22Rv1 (cell line): ENCODE data around the gene CACNA1C.
"Not testable (repeated sequence)": the region's sequence is repeated elsewhere in the genome, so short reads cannot be mapped to it uniquely, and the experiment has no call there.

ENCODE experiments used
- H3K27ac ChIP-seq: fragments of 450-650 bp; 2 replicates; pipeline ENCODE4 v1.5.1; 2017
- ZFX ChIP-seq: fragments of 450-650 bp; IDR thresholded peaks from 2 replicates; pipeline ENCODE4 v1.6.1; 2017; ENCODE audit warnings: antibody characterized with exemption, borderline replicate concordance
- TF ChIP-seq, protein P1 (sequence below): fragments of 450-650 bp; IDR thresholded peaks from 2 replicates; pipeline ENCODE4 v1.5.1; 2017; ENCODE audit warnings: mild to moderate bottlenecking

Gene CACNA1C

DNA sequence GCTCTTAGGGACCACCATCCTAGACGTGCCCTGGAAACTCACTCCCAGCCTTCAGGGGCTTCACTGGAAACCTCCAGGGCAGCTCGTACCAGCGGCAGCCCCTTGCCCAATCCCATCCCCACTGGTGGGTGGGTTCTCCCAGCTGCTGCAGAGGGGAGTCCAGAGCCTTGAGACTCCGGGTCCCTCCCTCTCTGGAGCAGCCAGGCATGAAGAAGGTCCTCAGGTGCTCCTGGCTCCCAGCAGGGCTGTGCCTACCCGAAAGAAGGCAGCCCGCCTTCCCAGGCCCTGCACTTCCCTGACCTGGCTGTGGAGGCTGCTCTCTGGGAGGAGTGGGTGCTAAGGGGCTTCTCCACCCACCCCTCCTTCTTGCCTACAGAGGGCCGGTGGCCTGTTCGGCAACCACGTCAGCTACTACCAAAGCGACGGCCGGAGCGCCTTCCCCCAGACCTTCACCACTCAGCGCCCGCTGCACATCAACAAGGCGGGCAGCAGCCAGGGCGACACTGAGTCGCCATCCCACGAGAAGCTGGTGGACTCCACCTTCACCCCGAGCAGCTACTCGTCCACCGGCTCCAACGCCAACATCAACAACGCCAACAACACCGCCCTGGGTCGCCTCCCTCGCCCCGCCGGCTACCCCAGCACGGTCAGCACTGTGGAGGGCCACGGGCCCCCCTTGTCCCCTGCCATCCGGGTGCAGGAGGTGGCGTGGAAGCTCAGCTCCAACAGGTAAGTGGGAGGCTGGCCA lies 626.5 kb downstream of the CACNA1C start:
- TF ChIP-seq, protein P1, sequence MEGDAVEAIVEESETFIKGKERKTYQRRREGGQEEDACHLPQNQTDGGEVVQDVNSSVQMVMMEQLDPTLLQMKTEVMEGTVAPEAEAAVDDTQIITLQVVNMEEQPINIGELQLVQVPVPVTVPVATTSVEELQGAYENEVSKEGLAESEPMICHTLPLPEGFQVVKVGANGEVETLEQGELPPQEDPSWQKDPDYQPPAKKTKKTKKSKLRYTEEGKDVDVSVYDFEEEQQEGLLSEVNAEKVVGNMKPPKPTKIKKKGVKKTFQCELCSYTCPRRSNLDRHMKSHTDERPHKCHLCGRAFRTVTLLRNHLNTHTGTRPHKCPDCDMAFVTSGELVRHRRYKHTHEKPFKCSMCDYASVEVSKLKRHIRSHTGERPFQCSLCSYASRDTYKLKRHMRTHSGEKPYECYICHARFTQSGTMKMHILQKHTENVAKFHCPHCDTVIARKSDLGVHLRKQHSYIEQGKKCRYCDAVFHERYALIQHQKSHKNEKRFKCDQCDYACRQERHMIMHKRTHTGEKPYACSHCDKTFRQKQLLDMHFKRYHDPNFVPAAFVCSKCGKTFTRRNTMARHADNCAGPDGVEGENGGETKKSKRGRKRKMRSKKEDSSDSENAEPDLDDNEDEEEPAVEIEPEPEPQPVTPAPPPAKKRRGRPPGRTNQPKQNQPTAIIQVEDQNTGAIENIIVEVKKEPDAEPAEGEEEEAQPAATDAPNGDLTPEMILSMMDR: no peak
- TF ChIP-seq ZFX: no peak
- no peak overlapping the region for H3K27ac ChIP-seq

- no peak overlapping the region for H3K27ac ChIP-seq
- TF ChIP-seq, protein P1: no peak
- no peak for TF ChIP-seq ZFX
Measured at GRCh38 chr12:2679816-2680675, 627.3 kb downstream of the CACNA1C start.

DNA sequence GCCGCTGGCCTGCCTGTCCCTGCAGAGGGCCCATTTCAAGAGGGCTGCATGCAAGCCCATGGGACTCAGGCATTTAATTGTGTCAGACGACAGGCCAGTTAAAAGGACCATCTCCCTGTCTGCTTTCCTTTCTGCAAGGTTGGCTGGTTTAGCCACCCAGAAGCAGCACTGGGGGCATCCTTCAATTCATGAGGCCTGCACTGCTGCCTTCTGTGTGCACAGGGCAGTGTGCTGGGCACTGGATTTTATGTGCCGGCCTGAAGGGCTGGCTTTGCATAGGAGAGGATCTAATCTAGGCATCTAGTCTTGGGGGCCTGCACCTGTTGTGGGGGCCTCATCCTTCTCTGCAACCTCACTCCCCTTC lies 627.9 kb downstream of the CACNA1C start:
- H3K27ac ChIP-seq: no peak overlapping the region
- TF ChIP-seq, protein P1: no peak
- no peak for TF ChIP-seq ZFX

GRCh38 chr12:2681450-2682205 lies 628.8 kb downstream of the CACNA1C start:
- no peak for TF ChIP-seq ZFX
- TF ChIP-seq, protein P1: no peak
- H3K27ac ChIP-seq: no peak overlapping the region

- TF ChIP-seq, protein P1: peak; percentile 76
- no peak for TF ChIP-seq ZFX
- no peak overlapping the region for H3K27ac ChIP-seq
Measured at GRCh38 chr12:2682296-2683251, 629.8 kb downstream of the CACNA1C start.

DNA sequence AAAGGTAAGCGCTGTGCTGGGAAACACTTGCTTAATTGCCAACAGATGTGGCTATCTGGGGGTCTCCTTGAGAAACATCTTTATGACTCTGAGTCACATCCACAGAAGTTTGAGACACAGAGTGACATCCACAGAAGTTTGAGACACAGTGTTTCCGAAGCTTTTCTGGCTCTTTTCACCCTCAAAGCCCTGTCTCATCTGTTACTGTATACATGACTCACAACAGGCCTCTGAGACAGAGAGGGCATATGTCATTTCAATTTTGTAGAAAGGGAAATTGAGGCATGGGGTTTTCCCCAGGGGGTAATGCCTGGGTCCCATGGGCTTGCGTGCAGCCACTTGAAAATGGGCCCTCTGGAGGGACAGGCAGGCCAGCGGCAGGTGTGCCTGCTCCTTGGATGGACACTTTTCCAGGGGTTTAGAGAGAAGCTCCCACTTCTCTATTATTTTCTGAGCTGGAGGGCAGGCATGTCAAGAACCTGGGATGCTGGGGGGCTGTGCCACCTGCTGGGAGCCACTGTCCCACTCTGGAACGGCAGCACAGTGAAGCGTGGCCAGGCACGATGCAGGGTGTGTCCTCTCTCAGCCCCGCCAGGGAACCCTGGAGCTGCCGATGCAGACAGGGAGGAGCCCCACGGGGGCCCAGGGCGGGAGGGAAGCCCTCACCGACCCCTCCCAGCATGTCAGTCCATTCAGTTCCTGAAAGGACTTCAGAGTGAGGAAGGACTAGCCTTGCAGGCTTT lies 630.7 kb downstream of the CACNA1C start:
- no peak overlapping the region for H3K27ac ChIP-seq
- no peak for TF ChIP-seq ZFX
- TF ChIP-seq, protein P1: peak; percentile 43

DNA sequence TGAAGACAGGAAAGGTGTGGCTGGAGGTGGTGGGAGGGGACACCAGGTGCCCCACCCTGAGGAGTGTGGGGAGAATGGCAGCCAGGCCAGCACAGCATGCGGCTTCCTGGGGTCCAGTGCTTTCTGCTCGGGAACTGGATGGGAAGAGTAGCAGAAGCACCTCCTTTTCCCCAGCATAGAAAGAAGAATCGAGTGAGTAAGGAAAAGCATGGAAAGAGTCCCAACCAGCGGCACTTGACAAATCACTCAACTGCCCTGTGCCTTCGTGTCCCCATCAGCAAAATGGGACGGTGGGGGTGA lies 631.2 kb downstream of the CACNA1C start:
- H3K27ac ChIP-seq: not testable (repeated sequence)

DNA sequence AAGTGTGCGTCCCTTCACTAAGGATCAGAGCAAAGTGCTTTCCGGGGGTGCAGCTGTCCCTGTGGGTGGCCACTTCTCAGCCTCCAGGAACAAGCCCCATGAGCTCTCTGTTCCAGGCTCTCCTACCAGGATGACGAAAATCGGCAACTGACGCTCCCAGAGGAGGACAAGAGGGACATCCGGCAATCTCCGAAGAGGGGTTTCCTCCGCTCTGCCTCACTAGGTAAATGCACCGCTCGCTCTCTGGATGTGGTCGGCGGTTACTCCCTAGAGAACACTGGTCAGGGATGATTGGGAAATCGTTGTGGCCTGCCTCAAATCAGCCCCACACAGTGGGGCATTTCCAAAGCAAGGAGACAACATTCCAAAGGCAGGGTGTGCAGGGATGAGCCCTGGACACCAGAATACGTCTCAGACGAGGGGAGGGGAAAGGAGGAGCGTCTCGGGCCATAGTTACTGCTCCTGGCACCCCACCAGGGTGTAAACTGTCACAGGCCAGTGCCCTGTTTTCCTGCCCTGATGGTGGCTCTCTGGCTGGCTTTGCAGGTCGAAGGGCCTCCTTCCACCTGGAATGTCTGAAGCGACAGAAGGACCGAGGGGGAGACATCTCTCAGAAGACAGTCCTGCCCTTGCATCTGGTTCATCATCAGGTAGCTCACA lies 633.0 kb downstream of the CACNA1C start:
- H3K27ac ChIP-seq: not testable (repeated sequence)
